Measurements from ENCODE around the gene COX20. TPM values are rescaled to one million over a fixed set of nuclear protein-coding genes. Genes with fewer than 3 reads are reported as not detected.
A peak's percentile ranks its signal among the peaks of the same experiment; 100 is the strongest.

Gene COX20
- polyA plus RNA-seq, 3 donors: 15.8 to 21.6 (median 17.9) TPM

DNA sequence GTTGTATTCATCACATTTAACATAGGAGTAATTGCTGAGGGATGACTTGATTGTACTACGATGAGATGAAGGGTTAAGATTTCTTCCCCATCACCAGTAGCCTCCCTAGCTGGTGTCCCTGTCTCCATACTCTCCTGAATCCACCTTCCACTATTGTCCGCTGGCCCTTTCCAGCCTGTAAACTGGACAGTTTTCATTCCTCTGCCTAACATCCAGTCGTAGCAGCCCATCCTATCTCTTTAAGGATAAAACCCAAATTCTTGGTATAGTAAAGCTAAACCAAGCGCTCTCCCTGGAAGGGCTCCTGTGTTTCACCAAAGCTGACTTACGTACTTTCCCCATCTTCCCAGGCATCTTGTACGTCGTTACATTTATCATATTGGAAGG lies 670 bp downstream of the COX20 start:
- DNase-seq: no peak
- Histone ChIP-seq H3K4me3 (replicated peaks in 1 of 3; ENCODE audit: low read depth in 2 of 3, low read length in 3 of 3) (peak overlapping the region; percentile 88 to 95 (median 95)), H3K9me3 (replicated peaks in 1 of 2; ENCODE audit: control insufficient read depth in 1 of 2, insufficient read depth in 1 of 2, low read length in 2 of 2) (no peaks in the 10 kb centered on the region), H3K4me1 (ENCODE audit: control insufficient read depth in 1 of 2, insufficient read depth in 2 of 2, low read length in 2 of 2) (peaks cover 19 to 35% of the 10 kb centered on the region in 2 donors), H3K79me2 (ENCODE audit: insufficient read depth, low read length) (peaks cover 55% of the 10 kb centered on the region), H4K20me1 (ENCODE audit: insufficient read depth, low read length) (peaks cover 8% of the 10 kb centered on the region), H2AFZ (ENCODE audit: insufficient read depth, low read depth, low read length, poor library complexity, severe bottlenecking) (peak overlapping the region; percentile 80), H3K27me3 (ENCODE audit: control insufficient read depth in 2 of 2, insufficient read depth in 2 of 2, low read length in 2 of 2) (no peaks in the 10 kb centered on the region), H3K4me2 (replicated peaks; ENCODE audit: extremely low read depth, low read length, poor library complexity, severe bottlenecking) (peak overlapping the region; percentile 95), H3K9ac (ENCODE audit: insufficient read depth, low read length, poor library complexity, severe bottlenecking) (peak overlapping the region; percentile 94), H3K27ac (ENCODE audit: low read depth in 1 of 2, low read length in 2 of 2) (peak overlapping the region; percentile 93 to 95), H3K36me3 (replicated peaks in 1 of 2; ENCODE audit: control insufficient read depth in 1 of 2, insufficient read depth in 2 of 2, low read length in 2 of 2) (peaks cover 7 to 17% of the 10 kb centered on the region in 2 donors)
- intact Hi-C loops (cut with micrococcal nuclease): loop anchor here (10.0 kb wide), 2 partner anchors 139 to 181 kb away; partner anchors contain the start of gene DESI2 (in 1 of the 2)
- H3K36me3 Mint-ChIP-seq: peaks cover 25 to 30% of the 10 kb centered on the region in 2 donors
- no peaks in the 10 kb centered on the region for H3K9me3 Mint-ChIP-seq
- TF ChIP-seq, protein P1, sequence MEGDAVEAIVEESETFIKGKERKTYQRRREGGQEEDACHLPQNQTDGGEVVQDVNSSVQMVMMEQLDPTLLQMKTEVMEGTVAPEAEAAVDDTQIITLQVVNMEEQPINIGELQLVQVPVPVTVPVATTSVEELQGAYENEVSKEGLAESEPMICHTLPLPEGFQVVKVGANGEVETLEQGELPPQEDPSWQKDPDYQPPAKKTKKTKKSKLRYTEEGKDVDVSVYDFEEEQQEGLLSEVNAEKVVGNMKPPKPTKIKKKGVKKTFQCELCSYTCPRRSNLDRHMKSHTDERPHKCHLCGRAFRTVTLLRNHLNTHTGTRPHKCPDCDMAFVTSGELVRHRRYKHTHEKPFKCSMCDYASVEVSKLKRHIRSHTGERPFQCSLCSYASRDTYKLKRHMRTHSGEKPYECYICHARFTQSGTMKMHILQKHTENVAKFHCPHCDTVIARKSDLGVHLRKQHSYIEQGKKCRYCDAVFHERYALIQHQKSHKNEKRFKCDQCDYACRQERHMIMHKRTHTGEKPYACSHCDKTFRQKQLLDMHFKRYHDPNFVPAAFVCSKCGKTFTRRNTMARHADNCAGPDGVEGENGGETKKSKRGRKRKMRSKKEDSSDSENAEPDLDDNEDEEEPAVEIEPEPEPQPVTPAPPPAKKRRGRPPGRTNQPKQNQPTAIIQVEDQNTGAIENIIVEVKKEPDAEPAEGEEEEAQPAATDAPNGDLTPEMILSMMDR (IDR thresholded peaks at IDR 0.05): no peak
- H3K27ac Mint-ChIP-seq: peak overlapping the region; percentile 86 to 99 (median 95)
- peak overlapping the region; percentile 92 to 93 for H3K4me3 Mint-ChIP-seq
- no peaks in the 10 kb centered on the region for H3K27me3 Mint-ChIP-seq (ENCODE audit: low read depth in 3 of 3)
- peaks cover 43% of the 10 kb centered on the region for H3K4me1 Mint-ChIP-seq
- 0% methylated on average over 2 of the region's 7 CpGs for WGBS (ENCODE audit: insufficient coverage)

DNA sequence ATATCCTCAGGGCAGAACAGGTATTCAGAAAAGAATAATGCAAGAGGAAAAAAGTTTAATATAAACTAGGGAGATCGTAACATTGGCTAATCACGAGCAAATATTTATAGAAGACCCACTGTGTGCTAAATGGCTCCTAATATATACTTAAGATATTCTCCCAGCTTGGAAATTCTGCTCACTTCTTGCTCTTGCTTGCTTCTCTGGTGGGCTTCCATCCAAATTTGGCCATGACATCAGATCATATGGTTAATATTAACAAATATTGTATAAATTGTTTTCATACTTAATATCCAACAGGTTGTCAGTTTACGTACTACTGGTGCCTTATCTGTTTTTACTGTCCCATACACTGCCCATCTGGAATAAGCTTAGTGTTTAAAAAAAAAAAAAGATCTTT lies 1.1 kb downstream of the COX20 start:
- Histone ChIP-seq H3K4me2 (replicated peaks; ENCODE audit: extremely low read depth, low read length, poor library complexity, severe bottlenecking) (peak overlapping the region; percentile 95), H3K36me3 (replicated peaks in 1 of 2; ENCODE audit: control insufficient read depth in 1 of 2, insufficient read depth in 2 of 2, low read length in 2 of 2) (peaks cover 11 to 22% of the 10 kb centered on the region in 2 donors), H3K4me3 (replicated peaks in 1 of 3; ENCODE audit: low read depth in 2 of 3, low read length in 3 of 3) (peak overlapping the region; percentile 88 to 95 (median 95)), H3K79me2 (ENCODE audit: insufficient read depth, low read length) (peaks cover 59% of the 10 kb centered on the region), H3K27ac (ENCODE audit: low read depth in 1 of 2, low read length in 2 of 2) (peak overlapping the region in 1 of 2 donors; percentile 95), H2AFZ (ENCODE audit: insufficient read depth, low read depth, low read length, poor library complexity, severe bottlenecking) (no peak overlapping the region), H4K20me1 (ENCODE audit: insufficient read depth, low read length) (peaks cover 13% of the 10 kb centered on the region), H3K9ac (ENCODE audit: insufficient read depth, low read length, poor library complexity, severe bottlenecking) (no peak overlapping the region), H3K27me3 (ENCODE audit: control insufficient read depth in 2 of 2, insufficient read depth in 2 of 2, low read length in 2 of 2) (no peaks in the 10 kb centered on the region), H3K9me3 (replicated peaks in 1 of 2; ENCODE audit: control insufficient read depth in 1 of 2, insufficient read depth in 1 of 2, low read length in 2 of 2) (no peaks in the 10 kb centered on the region), H3K4me1 (ENCODE audit: control insufficient read depth in 1 of 2, insufficient read depth in 2 of 2, low read length in 2 of 2) (peaks cover 19 to 35% of the 10 kb centered on the region in 2 donors)
- Mint-ChIP-seq H3K4me3 (peak overlapping the region; percentile 92 to 93), H3K9me3 (no peaks in the 10 kb centered on the region), H3K27ac (peak overlapping the region; percentile 3 to 99 (median 95)), H3K4me1 (peaks cover 43% of the 10 kb centered on the region), H3K27me3 (ENCODE audit: low read depth in 3 of 3) (no peaks in the 10 kb centered on the region), H3K36me3 (peaks cover 28 to 34% of the 10 kb centered on the region in 2 donors)
- no peak for DNase-seq
- no CpG with 5 or more reads among the region's 3 CpGs for WGBS (ENCODE audit: insufficient coverage)
- intact Hi-C loops (cut with micrococcal nuclease): loop anchor here (10.0 kb wide), 2 partner anchors 138 to 182 kb away; partner anchors contain the start of gene DESI2 (in 1 of the 2)
- TF ChIP-seq, protein P1 (IDR thresholded peaks at IDR 0.05): no peak
